Measurements from ENCODE around the gene SGMS1. TPM values are rescaled to one million over a fixed set of nuclear protein-coding genes. Genes with fewer than 3 reads are reported as not detected.

SGMS1 gene
- total RNA-seq, 2 donors from 2014 or later: 45.3 to 51.3 TPM

- DNase-seq (no peak), ATAC-seq (no peak)
- Mint-ChIP-seq H3K27ac (no peak overlapping the region), H3K4me3 (no peak overlapping the region), H3K36me3 (ENCODE audit: low read depth) (peaks cover 2% of the 10 kb centered on the region), H3K27me3 (no peaks in the 10 kb centered on the region), H3K4me1 (peaks cover 26% of the 10 kb centered on the region)
- H3K9me3 ChIP-seq (ENCODE audit: control insufficient read depth, low read length, poor library complexity, severe bottlenecking): no peaks in the 10 kb centered on the region
Measured at GRCh38 chr10:50392966-50393718, 230.6 kb downstream of the SGMS1 start.

- peaks cover 2% of the 10 kb centered on the region for H3K36me3 Mint-ChIP-seq (ENCODE audit: low read depth)
- no peak overlapping the region for H3K27ac Mint-ChIP-seq
- DNase-seq (no peak), ATAC-seq (no peak)
- no peaks in the 10 kb centered on the region for H3K27me3 Mint-ChIP-seq
- no peak overlapping the region for H3K4me3 Mint-ChIP-seq
- no peaks in the 10 kb centered on the region for H3K9me3 ChIP-seq (ENCODE audit: control insufficient read depth, low read length, poor library complexity, severe bottlenecking)
- H3K4me1 Mint-ChIP-seq: peaks cover 29% of the 10 kb centered on the region
Measured at GRCh38 chr10:50392426-50392825, 231.3 kb downstream of the SGMS1 start.

- H3K27ac Mint-ChIP-seq: no peak overlapping the region
- no peak overlapping the region for H3K4me3 Mint-ChIP-seq
- H3K4me1 Mint-ChIP-seq: peaks cover 24% of the 10 kb centered on the region
- H3K36me3 Mint-ChIP-seq (ENCODE audit: low read depth): no peaks in the 10 kb centered on the region
- ATAC-seq (no peak), DNase-seq (no peak)
- H3K27me3 Mint-ChIP-seq: no peaks in the 10 kb centered on the region
- no peaks in the 10 kb centered on the region for H3K9me3 ChIP-seq (ENCODE audit: control insufficient read depth, low read length, poor library complexity, severe bottlenecking)
Measured at GRCh38 chr10:50390302-50390701, 233.5 kb downstream of the SGMS1 start.

GRCh38 chr10:50388181-50388580, 235.6 kb downstream of the SGMS1 start:
- no peaks in the 10 kb centered on the region for H3K9me3 ChIP-seq (ENCODE audit: control insufficient read depth, low read length, poor library complexity, severe bottlenecking)
- DNase-seq (no peak), ATAC-seq (no peak)
- H3K27ac Mint-ChIP-seq: peak overlapping the region; percentile 77
- H3K4me3 Mint-ChIP-seq: no peak overlapping the region
- H3K27me3 Mint-ChIP-seq: no peaks in the 10 kb centered on the region
- no peaks in the 10 kb centered on the region for H3K36me3 Mint-ChIP-seq (ENCODE audit: low read depth)
- peaks cover 28% of the 10 kb centered on the region for H3K4me1 Mint-ChIP-seq

GRCh38 chr10:50387732-50388073, 236.1 kb downstream of the SGMS1 start:
- H3K9me3 ChIP-seq (ENCODE audit: control insufficient read depth, low read length, poor library complexity, severe bottlenecking): no peaks in the 10 kb centered on the region
- ATAC-seq: no peak
- Mint-ChIP-seq H3K4me3 (no peak overlapping the region), H3K4me1 (peaks cover 28% of the 10 kb centered on the region), H3K27me3 (no peaks in the 10 kb centered on the region), H3K27ac (peak overlapping the region; percentile 77), H3K36me3 (ENCODE audit: low read depth) (no peaks in the 10 kb centered on the region)
- no peak for DNase-seq

GRCh38 chr10:50387007-50387731, 236.6 kb downstream of the SGMS1 start:
- H3K9me3 ChIP-seq (ENCODE audit: control insufficient read depth, low read length, poor library complexity, severe bottlenecking): no peaks in the 10 kb centered on the region
- H3K4me1 Mint-ChIP-seq: peaks cover 25% of the 10 kb centered on the region
- H3K36me3 Mint-ChIP-seq (ENCODE audit: low read depth): peaks cover 2% of the 10 kb centered on the region
- H3K27me3 Mint-ChIP-seq: no peaks in the 10 kb centered on the region
- no peak overlapping the region for H3K4me3 Mint-ChIP-seq
- no peak for DNase-seq
- peak overlapping the region; percentile 77 for H3K27ac Mint-ChIP-seq
- ATAC-seq: no peak

- peak overlapping the region; percentile 16 for H3K4me3 Mint-ChIP-seq
- ATAC-seq (no peak), DNase-seq (no peak)
- H3K9me3 ChIP-seq (ENCODE audit: control insufficient read depth, low read length, poor library complexity, severe bottlenecking): no peaks in the 10 kb centered on the region
- peaks cover 2% of the 10 kb centered on the region for H3K36me3 Mint-ChIP-seq (ENCODE audit: low read depth)
- H3K27ac Mint-ChIP-seq: no peak overlapping the region
- H3K27me3 Mint-ChIP-seq: no peaks in the 10 kb centered on the region
- peaks cover 29% of the 10 kb centered on the region for H3K4me1 Mint-ChIP-seq
Measured at GRCh38 chr10:50385624-50386023, 238.1 kb downstream of the SGMS1 start.

GRCh38 chr10:50384898-50385297, 238.9 kb downstream of the SGMS1 start:
- no peaks in the 10 kb centered on the region for H3K9me3 ChIP-seq (ENCODE audit: control insufficient read depth, low read length, poor library complexity, severe bottlenecking)
- DNase-seq (no peak), ATAC-seq (no peak)
- Mint-ChIP-seq H3K4me3 (no peak overlapping the region), H3K27ac (peak overlapping the region; percentile 90), H3K36me3 (ENCODE audit: low read depth) (peaks cover 2% of the 10 kb centered on the region), H3K4me1 (peaks cover 32% of the 10 kb centered on the region), H3K27me3 (no peaks in the 10 kb centered on the region)

- Mint-ChIP-seq H3K36me3 (ENCODE audit: low read depth) (peaks cover 2% of the 10 kb centered on the region), H3K27ac (peak overlapping the region; percentile 90), H3K4me3 (no peak overlapping the region), H3K27me3 (no peaks in the 10 kb centered on the region), H3K4me1 (peaks cover 32% of the 10 kb centered on the region)
- DNase-seq (no peak), ATAC-seq (no peak)
- H3K9me3 ChIP-seq (ENCODE audit: control insufficient read depth, low read length, poor library complexity, severe bottlenecking): no peaks in the 10 kb centered on the region
Measured at GRCh38 chr10:50384238-50384637, 239.5 kb downstream of the SGMS1 start.

GRCh38 chr10:50382576-50383023, 241.2 kb downstream of the SGMS1 start:
- Mint-ChIP-seq H3K4me1 (peaks cover 34% of the 10 kb centered on the region), H3K27me3 (no peaks in the 10 kb centered on the region), H3K27ac (no peak overlapping the region), H3K4me3 (no peak overlapping the region), H3K36me3 (ENCODE audit: low read depth) (peaks cover 4% of the 10 kb centered on the region)
- no peak for ATAC-seq
- no peak for DNase-seq
- H3K9me3 ChIP-seq (ENCODE audit: control insufficient read depth, low read length, poor library complexity, severe bottlenecking): no peaks in the 10 kb centered on the region

GRCh38 chr10:50381642-50382041, 242.1 kb downstream of the SGMS1 start:
- DNase-seq (no peak), ATAC-seq (no peak)
- H3K9me3 ChIP-seq (ENCODE audit: control insufficient read depth, low read length, poor library complexity, severe bottlenecking): no peaks in the 10 kb centered on the region
- Mint-ChIP-seq H3K4me1 (peaks cover 29% of the 10 kb centered on the region), H3K4me3 (no peak overlapping the region), H3K36me3 (ENCODE audit: low read depth) (peaks cover 4% of the 10 kb centered on the region), H3K27ac (no peak overlapping the region), H3K27me3 (no peaks in the 10 kb centered on the region)

GRCh38 chr10:50379616-50380015, 244.1 kb downstream of the SGMS1 start:
- no peaks in the 10 kb centered on the region for H3K27me3 Mint-ChIP-seq
- no peak for DNase-seq
- H3K4me1 Mint-ChIP-seq: peaks cover 18% of the 10 kb centered on the region
- peaks cover 4% of the 10 kb centered on the region for H3K36me3 Mint-ChIP-seq (ENCODE audit: low read depth)
- peak overlapping the region; percentile 63 for H3K27ac Mint-ChIP-seq
- no peaks in the 10 kb centered on the region for H3K9me3 ChIP-seq (ENCODE audit: control insufficient read depth, low read length, poor library complexity, severe bottlenecking)
- ATAC-seq: no peak
- no peak overlapping the region for H3K4me3 Mint-ChIP-seq

GRCh38 chr10:50375745-50376144, 248.0 kb downstream of the SGMS1 start:
- no peak for ATAC-seq
- no peak overlapping the region for H3K27ac Mint-ChIP-seq
- H3K4me1 Mint-ChIP-seq: peaks cover 8% of the 10 kb centered on the region
- H3K4me3 Mint-ChIP-seq: no peak overlapping the region
- H3K9me3 ChIP-seq (ENCODE audit: control insufficient read depth, low read length, poor library complexity, severe bottlenecking): no peaks in the 10 kb centered on the region
- H3K36me3 Mint-ChIP-seq (ENCODE audit: low read depth): peaks cover 4% of the 10 kb centered on the region
- no peaks in the 10 kb centered on the region for H3K27me3 Mint-ChIP-seq
- DNase-seq: no peak

- peaks cover 5% of the 10 kb centered on the region for H3K4me1 Mint-ChIP-seq
- no peaks in the 10 kb centered on the region for H3K27me3 Mint-ChIP-seq
- H3K36me3 Mint-ChIP-seq (ENCODE audit: low read depth): peaks cover 4% of the 10 kb centered on the region
- H3K4me3 Mint-ChIP-seq: no peak overlapping the region
- H3K27ac Mint-ChIP-seq: no peak overlapping the region
- DNase-seq: no peak
- no peak for ATAC-seq
- H3K9me3 ChIP-seq (ENCODE audit: control insufficient read depth, low read length, poor library complexity, severe bottlenecking): no peaks in the 10 kb centered on the region
Measured at GRCh38 chr10:50375051-50375452, 248.7 kb downstream of the SGMS1 start.

Measured in T-helper 17 cell (primary cell).